ENCODE results near the gene SIRT7. TPM values are rescaled to one million over a fixed set of nuclear protein-coding genes. Genes with fewer than 3 reads are reported as not detected.
A peak's percentile ranks its signal among the peaks of the same experiment; 100 is the strongest.

Gene SIRT7
- total RNA-seq, 2 experiments from 2014 or later: 49.1 to 69.3 TPM

DNA sequence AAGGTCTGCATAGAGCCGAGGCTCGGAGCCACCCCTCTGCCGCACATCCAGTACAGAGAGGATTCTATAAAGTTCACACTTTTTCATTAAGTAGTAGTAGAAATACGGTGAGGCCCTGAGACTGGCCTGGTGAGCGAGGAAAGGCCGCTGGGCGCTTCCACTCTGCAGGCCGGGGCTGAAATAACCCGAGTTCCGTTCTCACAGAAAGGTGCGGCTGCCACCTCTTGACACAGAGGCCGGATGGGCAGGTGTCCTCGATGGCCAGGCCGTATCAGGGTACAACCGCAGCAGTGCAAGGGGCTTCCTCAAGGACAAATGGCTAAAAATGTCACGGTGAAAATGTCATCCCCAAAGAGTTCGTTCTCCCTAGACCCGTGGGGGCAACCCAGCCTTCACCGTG, 6.0 kb downstream of the SIRT7 start:
- TF ChIP-seq EZH2phosphoT487 (IDR thresholded peaks at IDR 0.05; ENCODE audit: borderline replicate concordance, low read depth, low read length) (no peak), CTCF (conservative IDR thresholded peaks at IDR 0.05; ENCODE audit: low read length) (no peak)
- Histone ChIP-seq H2AFZ (ENCODE audit: low read length) (no peak overlapping the region), H3K79me2 (ENCODE audit: insufficient read depth, low read depth, low read length) (peaks cover 10% of the 10 kb centered on the region), H4K20me1 (ENCODE audit: insufficient read depth, low read length) (peaks cover 3% of the 10 kb centered on the region), H3K9me3 (ENCODE audit: low read length) (no peaks in the 10 kb centered on the region), H3K9me2 (ENCODE audit: insufficient read depth, low read length) (no peaks in the 10 kb centered on the region), H3K4me2 (ENCODE audit: low read length) (no peak overlapping the region; the same call in 1 of the 2 replicates), H3K4me1 (ENCODE audit: insufficient read depth, low read length, poor library complexity, severe bottlenecking) (peaks cover 20% of the 10 kb centered on the region), H3K4me3 (ENCODE audit: low read depth, low read length, poor library complexity, severe bottlenecking) (peak overlapping the region; percentile 14), H3K36me3 (ENCODE audit: insufficient read depth, low read length) (peaks cover 70% of the 10 kb centered on the region), H3K27ac (ENCODE audit: low read depth, low read length, poor library complexity, severe bottlenecking) (no peak overlapping the region)
- ChIA-PET CTCF (ENCODE audit: unreplicated experiment) (no interaction called here), POLR2A (no interaction called here)
- intact Hi-C loops (cut with micrococcal nuclease; ENCODE audit: unreplicated experiment): loop anchor here (1.0 kb wide), 2 partner anchors 21 to 43 kb away; partner anchors contain the start of genes ALYREF and ANAPC11
- no peak for DNase-seq (ENCODE audit: low spot score)
- BruUV-seq (replicated peaks): TSS peak; percentile 62

GRCh38 chr17:81911277-81911961, 6.6 kb downstream of the SIRT7 start, which contains the start of gene PCYT2:
Gene PCYT2 (minus strand): TSS chr17:81911399. CDS start chr17:81911355, 44 bp downstream.
- Histone ChIP-seq H3K4me2 (ENCODE audit: low read length) (peak within 1 kb of the TSS; percentile 79), H3K9me2 (ENCODE audit: insufficient read depth, low read length) (no peaks in the 10 kb centered on the region), H4K20me1 (ENCODE audit: insufficient read depth, low read length) (no peaks in the 10 kb centered on the region; the same call in 1 of the 2 replicates), H3K27ac (ENCODE audit: low read depth, low read length, poor library complexity, severe bottlenecking) (peak within 1 kb of the TSS; percentile 22), H3K4me1 (ENCODE audit: insufficient read depth, low read length, poor library complexity, severe bottlenecking) (peaks cover 15% of the 10 kb centered on the region), H3K9me3 (ENCODE audit: low read length) (no peaks in the 10 kb centered on the region), H2AFZ (ENCODE audit: low read length) (peak within 1 kb of the TSS; percentile 1; the same call in 1 of the 2 replicates), H3K36me3 (ENCODE audit: insufficient read depth, low read length) (peaks cover 70% of the 10 kb centered on the region), H3K79me2 (ENCODE audit: insufficient read depth, low read depth, low read length) (peaks cover 5% of the 10 kb centered on the region; the same call in 1 of the 2 replicates), H3K4me3 (ENCODE audit: low read depth, low read length, poor library complexity, severe bottlenecking) (peak within 1 kb of the TSS; percentile 85)
- ChIA-PET POLR2A (interaction anchor here (0.5 kb wide), 1 partner anchor 19 kb away, joined by 3 read pairs; no protein-coding TSS in a partner anchor), CTCF (ENCODE audit: unreplicated experiment) (no interaction called here)
- DNase-seq (ENCODE audit: low spot score): peak; percentile 98
- no TSS peak for BruUV-seq (replicated peaks)
- intact Hi-C loops (cut with micrococcal nuclease; ENCODE audit: unreplicated experiment): loop anchor here (1.0 kb wide), 2 partner anchors 20 to 42 kb away; partner anchors contain the start of genes ALYREF and ANAPC11
- TF ChIP-seq EZH2phosphoT487 (IDR thresholded peaks at IDR 0.05; ENCODE audit: borderline replicate concordance, low read depth, low read length) (no peak), CTCF (conservative IDR thresholded peaks at IDR 0.05; ENCODE audit: low read length) (peak; percentile 62)
